GM12801 (cell line): ENCODE measurements around the gene CHST11.

Experiments used
- TF ChIP-seq, protein P1 (sequence below): IDR thresholded peaks from one replicate; pipeline ENCODE4 v1.5.1; 2011; ENCODE audit warnings: control low read depth; ENCODE audit not compliant: insufficient read length; ENCODE audit errors: extremely low read depth

The CHST11 gene

DNA sequence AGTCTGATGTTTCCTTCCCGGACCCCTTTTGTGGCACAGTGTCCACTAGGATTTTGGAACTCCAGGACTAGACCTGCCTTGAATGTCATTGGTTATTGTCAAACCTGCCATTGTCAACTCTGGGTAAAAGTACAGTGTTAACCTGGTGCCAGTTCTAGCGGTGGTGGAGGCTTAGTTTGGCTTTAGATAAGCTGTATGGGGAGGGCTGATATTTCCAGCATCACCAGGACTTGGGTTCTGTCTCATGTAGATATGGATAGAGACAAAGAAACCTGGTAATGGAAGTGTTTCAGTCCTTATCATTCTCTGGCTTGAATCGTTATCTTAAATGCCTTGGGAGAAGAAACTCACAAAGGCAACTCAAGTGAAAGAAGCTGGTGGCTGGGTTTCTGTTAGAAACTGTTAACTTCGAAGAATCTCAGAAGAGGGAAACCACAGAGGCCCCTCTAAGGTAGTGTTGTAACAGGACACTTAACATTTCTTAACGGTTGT lies 10.6 kb downstream of the CHST11 start:
- TF ChIP-seq, protein P1, sequence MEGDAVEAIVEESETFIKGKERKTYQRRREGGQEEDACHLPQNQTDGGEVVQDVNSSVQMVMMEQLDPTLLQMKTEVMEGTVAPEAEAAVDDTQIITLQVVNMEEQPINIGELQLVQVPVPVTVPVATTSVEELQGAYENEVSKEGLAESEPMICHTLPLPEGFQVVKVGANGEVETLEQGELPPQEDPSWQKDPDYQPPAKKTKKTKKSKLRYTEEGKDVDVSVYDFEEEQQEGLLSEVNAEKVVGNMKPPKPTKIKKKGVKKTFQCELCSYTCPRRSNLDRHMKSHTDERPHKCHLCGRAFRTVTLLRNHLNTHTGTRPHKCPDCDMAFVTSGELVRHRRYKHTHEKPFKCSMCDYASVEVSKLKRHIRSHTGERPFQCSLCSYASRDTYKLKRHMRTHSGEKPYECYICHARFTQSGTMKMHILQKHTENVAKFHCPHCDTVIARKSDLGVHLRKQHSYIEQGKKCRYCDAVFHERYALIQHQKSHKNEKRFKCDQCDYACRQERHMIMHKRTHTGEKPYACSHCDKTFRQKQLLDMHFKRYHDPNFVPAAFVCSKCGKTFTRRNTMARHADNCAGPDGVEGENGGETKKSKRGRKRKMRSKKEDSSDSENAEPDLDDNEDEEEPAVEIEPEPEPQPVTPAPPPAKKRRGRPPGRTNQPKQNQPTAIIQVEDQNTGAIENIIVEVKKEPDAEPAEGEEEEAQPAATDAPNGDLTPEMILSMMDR = no peak

DNA sequence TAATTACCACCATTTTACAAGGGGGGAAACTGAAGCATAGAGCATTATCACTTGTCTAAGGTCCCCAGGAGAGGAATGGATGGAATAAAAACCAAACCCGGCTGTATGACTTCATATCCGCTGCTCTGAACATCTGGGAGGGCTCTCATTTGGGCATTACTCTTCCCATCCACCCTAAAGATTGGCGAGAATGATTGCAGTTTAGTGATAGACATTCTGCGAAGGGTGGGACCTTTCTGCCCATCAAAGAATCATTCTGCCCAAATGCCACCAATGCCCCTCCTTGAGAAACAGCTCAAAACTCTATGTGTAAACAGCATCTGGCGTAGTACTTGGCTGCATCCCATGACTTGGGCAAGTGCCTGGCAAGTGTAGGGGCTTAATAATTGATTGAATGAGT lies 11.6 kb downstream of the CHST11 start:
- TF ChIP-seq, protein P1 = no peak

DNA sequence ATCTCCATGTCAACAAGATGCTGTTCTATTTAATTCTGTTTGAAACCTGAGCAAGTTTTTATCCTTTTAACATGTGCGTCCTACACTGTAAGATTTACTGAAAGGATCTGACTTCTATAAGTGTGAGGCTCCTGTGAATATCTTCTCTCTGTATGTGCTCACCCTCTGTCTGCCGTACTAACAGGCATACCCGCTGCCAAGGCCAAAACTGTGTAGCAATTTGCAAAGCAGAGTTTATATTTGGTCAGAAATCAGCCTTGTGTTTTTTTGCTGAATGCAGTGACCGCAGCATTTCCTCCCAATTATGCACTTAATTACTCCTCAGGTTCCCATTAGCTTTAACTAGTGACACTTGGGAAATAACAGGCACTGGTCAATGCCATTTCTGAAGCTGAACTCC lies 12.3 kb downstream of the CHST11 start:
- TF ChIP-seq, protein P1 = no peak

DNA sequence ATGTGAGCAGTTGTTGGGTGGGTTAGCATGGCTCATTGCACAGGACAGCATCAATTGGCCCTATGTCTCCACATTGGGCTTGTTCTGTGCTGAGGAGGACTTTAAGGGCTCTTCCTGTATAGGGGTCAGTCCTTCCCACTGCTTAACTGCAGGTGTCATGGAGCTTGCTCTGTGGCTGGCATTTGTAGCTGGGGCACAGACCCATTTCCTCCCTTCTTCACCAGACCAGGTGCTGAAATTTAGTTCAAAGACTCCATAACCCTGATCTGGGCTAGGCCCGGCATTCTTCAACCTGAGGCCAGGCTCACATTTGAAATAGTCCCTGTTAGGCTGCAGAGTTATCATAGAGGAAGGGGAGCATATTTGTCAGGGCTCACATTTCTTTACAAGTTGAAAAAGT lies 12.8 kb downstream of the CHST11 start:
- TF ChIP-seq, protein P1 = no peak

DNA sequence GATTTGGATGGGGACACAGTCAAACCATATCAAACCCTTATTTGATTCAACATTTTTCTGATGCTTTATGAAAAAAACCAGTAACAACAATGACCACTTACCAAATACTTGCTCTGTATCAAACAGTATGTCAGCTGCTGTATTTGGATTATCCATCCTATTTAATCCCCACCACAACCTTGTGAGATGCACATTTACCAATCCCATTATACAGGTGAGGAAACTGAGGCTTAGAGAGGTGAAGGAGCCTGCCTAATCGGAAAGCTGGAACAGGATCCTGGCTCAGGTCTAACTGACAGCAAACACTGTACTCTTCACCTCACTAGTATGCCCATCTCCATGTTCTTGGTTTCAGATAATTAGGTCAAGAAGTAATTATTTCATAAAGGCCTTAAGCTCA lies 13.8 kb downstream of the CHST11 start:
- TF ChIP-seq, protein P1 = no peak

DNA sequence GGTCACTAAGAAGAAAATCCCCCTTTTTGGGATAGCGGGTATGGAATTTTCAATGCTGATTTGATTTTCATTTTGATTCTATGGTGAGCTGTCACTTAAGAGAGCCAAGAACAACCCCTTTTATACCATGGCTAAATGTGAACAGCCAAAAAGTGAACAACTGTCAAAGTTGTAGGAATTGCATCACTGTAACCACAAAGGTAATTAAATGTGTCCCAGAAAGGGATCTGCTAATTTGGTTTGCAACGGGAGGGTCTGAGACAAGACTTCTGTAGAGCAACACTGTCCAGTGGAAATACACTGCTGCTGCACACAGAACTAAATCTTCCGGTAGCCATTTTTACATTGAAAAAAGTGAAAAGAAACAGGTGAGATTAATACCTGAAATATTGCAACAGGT lies 14.6 kb downstream of the CHST11 start:
- TF ChIP-seq, protein P1 = no peak

DNA sequence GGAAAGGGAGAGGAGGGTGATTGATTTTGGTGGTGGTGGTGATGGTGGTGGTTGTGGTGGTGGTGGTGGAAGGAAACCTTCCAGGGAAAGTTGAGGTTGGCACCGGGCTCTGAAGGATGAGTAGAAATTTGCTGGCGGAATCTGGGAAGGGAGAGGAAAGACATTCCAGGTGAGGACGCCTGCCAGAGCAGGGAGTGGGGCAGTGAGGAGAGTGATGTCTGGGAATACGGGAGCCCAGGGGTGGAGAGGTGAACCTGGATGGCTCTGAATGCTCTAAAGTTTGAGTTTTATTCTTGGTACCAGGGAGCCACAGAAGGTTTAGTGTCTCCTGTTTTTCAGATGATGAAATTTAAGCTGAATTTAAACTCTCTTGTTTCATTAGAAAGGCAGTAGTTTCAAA lies 16.0 kb downstream of the CHST11 start:
- TF ChIP-seq, protein P1 = no peak
